HUES64 (cell line): ENCODE data around the gene SEMA4D.

ENCODE experiments used
- H3K27ac ChIP-seq: 2 replicates; pipeline ENCODE4 v1.7.0; 2013; ENCODE audit warnings: low read depth, low read length, inconsistent platforms
- H3K27me3 ChIP-seq: 2 replicates; pipeline ENCODE4 v1.6.1; 2013; ENCODE audit warnings: mild to moderate bottlenecking, low read length; ENCODE audit not compliant: insufficient read depth
- H3K36me3 ChIP-seq: 2 replicates; pipeline ENCODE4 v1.6.1; 2013; ENCODE audit warnings: mild to moderate bottlenecking, low read length; ENCODE audit not compliant: insufficient read depth
- H3K4me1 ChIP-seq: 2 replicates; pipeline ENCODE4 v1.6.1; 2013; ENCODE audit warnings: mild to moderate bottlenecking, low read length, moderate library complexity; ENCODE audit not compliant: insufficient read depth
- H3K4me3 ChIP-seq: 2 replicates; pipeline ENCODE4 v1.5.1; 2013; ENCODE audit warnings: mild to moderate bottlenecking, low read length, moderate library complexity
- H3K9ac ChIP-seq: 2 replicates; pipeline ENCODE4 v1.6.1; 2013; ENCODE audit warnings: mild to moderate bottlenecking, low read depth, low read length
- H3K9me3 ChIP-seq: 2 replicates; pipeline ENCODE4 v1.6.1; 2013; ENCODE audit warnings: low read depth, low read length; ENCODE audit not compliant: insufficient read depth
- WGBS: fragments of 150-250, 120-280 bp; methylation state at CpG from one replicate; pipeline ENCODE4 v1.1.7; 2013; ENCODE audit warnings: missing lambda C conversion rate; 5-methylcytosine and 5-hydroxymethylcytosine counted together

SEMA4D gene

DNA sequence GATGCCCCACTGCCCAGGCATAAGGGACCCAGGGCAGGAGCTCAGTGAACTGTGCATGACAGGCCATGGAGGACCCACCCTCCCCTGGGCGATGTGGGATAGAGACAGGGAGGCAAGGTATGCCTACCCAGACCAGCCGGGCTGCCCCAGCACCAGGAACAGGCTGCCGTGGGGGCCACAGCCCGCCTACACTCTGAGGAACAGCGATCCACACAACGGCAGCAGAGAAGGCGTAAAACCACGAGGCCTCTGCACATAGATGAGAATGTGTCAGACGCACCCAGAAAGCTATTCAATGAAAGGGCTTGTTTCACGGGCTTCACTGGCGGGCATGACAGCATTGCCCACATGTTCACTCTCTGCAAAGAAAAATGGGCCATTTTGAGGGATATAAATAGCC lies 49.5 kb downstream of the SEMA4D start:
- Histone ChIP-seq H3K4me1 (no peaks in the 10 kb centered on the region), H3K27ac (no peak overlapping the region), H3K9me3 (no peaks in the 10 kb centered on the region), H3K4me3 (no peak overlapping the region), H3K9ac (no peak overlapping the region), H3K27me3 (no peaks in the 10 kb centered on the region), H3K36me3 (no peaks in the 10 kb centered on the region; the same call in 1 of the 2 replicates)
- 85% methylated on average over 11 of the region's 11 CpGs for WGBS

DNA sequence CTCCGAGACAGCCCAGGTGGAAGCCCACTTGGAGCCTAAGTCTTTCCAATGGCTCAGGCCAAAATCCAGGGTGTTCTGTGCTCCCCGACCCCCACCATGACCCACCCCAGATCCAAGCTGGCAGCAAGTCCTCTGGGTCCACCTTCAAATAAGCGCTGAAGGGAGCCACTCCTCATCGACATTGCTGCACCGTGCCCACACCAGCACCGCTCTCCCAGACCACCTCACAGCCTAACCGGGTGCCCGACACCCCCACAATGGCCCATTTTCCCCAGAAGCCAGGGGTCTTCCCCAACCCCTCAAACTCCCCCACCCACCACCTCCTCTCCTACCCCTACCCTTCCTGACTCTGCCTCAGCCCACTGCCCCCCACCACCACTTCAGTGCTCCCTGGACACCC lies 50.5 kb downstream of the SEMA4D start:
- H3K4me3 ChIP-seq: no peak overlapping the region
- H3K27me3 ChIP-seq: no peaks in the 10 kb centered on the region
- H3K4me1 ChIP-seq: no peaks in the 10 kb centered on the region
- 94% methylated on average over 8 of the region's 8 CpGs for WGBS
- no peak overlapping the region for H3K9ac ChIP-seq
- H3K9me3 ChIP-seq: no peaks in the 10 kb centered on the region
- no peak overlapping the region for H3K27ac ChIP-seq
- no peaks in the 10 kb centered on the region; the same call in 1 of the 2 replicates for H3K36me3 ChIP-seq

DNA sequence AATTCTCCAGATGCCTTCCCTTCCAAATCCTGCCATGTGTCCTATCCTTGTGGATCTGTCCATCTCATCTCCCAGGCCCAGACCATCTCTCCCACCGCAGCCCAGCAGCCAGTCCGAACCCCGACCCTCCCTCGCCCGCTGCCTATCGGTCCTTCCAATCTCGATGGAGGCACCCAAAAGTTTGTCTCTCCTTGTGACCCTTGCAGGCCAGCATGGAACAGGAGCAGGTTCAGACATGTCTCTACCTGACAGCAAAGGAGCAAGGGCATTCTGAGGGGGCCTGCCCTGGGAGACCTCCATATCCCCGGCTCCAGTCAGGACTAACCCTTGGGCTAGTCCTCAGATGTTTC lies 51.0 kb downstream of the SEMA4D start:
- H3K4me1 ChIP-seq: no peaks in the 10 kb centered on the region
- no peak overlapping the region for H3K27ac ChIP-seq
- H3K9ac ChIP-seq: no peak overlapping the region
- H3K27me3 ChIP-seq: no peaks in the 10 kb centered on the region
- H3K9me3 ChIP-seq: no peaks in the 10 kb centered on the region
- H3K36me3 ChIP-seq: no peaks in the 10 kb centered on the region; the same call in 1 of the 2 replicates
- WGBS: 90% methylated on average over 8 of the region's 8 CpGs
- no peak overlapping the region for H3K4me3 ChIP-seq

DNA sequence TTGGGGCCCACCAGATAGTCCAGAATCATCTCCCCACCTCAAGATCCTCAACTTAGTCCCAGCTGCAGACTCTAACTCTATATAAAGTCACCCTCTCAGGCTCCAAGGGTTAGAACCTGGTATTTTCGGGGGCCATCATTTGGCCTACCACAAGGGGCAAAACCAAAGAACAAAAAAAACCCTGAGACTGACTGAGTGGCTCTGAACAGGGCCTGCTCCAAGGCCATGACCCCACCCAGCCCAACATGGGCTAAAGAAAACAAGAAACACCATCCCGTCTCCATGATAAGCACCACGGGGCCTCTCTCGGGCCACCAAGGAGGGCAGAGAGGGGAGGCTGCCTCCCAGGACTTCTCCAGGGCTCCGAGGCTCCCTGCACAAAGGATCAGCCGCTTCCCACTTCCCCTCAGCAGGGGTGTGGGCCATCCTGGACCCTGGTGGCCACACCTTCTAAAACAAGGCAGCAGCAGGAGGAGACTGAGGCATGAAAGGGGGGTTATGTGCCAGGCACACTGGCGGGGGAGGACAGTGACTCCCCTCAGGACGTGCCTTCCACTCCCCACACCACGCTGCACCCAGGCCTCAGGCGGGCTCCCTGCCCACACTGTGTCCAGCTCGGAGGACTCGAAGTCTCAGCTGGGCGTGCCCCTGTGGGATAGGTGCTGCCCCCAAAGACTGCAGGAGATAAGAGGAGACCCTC lies 51.5 kb downstream of the SEMA4D start:
- Histone ChIP-seq H3K4me3 (no peak overlapping the region), H3K9me3 (no peaks in the 10 kb centered on the region), H3K36me3 (no peaks in the 10 kb centered on the region; the same call in 1 of the 2 replicates), H3K27me3 (no peaks in the 10 kb centered on the region), H3K27ac (no peak overlapping the region), H3K4me1 (no peaks in the 10 kb centered on the region), H3K9ac (no peak overlapping the region)
- WGBS: 90% methylated on average over 13 of the region's 13 CpGs

DNA sequence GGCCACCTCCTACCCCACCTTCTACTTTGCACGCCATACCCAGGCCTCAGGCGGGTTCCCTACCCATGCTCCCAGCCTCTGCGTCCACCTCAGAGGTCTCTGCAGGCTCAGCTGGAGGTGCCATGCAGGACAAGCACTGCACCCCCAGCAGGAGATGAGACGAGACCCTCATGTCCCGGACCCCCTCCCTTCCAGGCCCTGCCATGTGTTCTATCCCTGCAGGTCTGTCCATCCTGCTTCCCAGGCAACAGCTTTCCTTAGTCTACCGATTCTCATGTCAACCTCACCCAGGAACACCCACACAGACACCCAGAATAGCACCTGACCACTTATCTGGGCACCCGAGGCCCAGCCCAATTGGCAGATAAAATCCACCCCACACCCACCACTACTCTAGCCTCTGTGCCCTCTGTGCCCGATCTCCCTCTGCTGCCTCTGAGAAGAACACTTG lies 52.1 kb downstream of the SEMA4D start:
- Histone ChIP-seq H3K36me3 (no peaks in the 10 kb centered on the region; the same call in 1 of the 2 replicates), H3K9ac (no peak overlapping the region), H3K27ac (no peak overlapping the region), H3K27me3 (no peaks in the 10 kb centered on the region), H3K4me1 (no peaks in the 10 kb centered on the region), H3K9me3 (no peaks in the 10 kb centered on the region), H3K4me3 (no peak overlapping the region)
- WGBS: 90% methylated on average over 8 of the region's 8 CpGs

DNA sequence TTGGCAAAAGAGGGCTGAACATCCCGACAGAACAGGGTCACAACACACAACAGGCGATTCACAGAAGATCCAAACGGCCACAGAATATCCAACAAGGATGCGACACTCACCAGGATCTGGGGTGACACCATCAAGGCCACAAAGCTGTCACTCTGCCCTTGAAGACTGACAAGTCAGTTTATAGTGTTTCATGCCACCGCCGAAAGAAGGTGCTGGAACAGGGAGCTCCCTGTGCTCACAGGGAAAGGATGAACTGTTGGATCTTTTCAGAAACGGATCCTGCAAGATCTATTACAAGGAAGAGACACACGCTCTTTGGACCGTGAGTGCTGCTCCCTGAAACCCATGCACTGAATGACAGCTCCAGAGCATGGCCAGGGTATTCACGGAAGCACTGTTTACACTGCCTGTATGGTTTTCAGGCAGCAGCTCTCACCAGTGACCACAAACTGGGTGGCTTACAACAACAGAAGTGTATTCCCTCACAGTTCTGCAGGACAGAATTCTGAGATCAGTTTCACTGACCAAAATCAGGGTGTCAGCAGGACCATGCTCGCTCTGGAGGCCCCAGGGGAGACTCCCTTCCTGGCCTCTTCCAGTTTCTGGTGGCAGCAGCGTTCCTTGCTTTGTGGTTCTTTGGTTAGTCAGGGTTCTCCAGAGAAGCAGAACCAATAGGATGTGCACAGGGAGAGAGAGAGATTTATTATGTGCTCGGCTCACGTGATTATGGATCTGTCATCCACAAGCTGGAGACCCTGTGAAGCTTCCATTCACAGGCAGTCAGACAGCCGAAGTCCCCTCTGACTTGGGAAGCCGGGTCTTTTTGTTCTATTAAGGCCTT lies 52.8 kb downstream of the SEMA4D start:
- H3K27me3 ChIP-seq: no peaks in the 10 kb centered on the region

DNA sequence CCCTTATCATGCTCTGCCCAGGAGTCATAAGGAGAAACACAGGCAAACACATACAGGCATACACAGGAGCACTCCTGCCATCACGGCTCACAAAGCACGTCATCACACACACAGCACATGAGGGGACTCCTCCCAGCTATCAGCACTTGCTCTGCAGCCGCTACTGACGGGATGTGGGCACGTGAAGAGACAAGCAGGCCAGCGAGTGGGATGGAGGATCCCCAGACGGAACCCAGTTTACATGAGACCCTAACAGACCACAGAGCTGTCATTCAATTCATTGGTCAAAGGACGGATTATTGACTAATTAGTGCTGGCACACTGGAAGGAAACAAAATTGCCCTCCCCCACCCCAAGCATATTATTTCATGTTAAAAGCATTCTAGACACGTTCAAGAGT lies 53.6 kb downstream of the SEMA4D start:
- H3K36me3 ChIP-seq: no peaks in the 10 kb centered on the region; the same call in 1 of the 2 replicates
- H3K27ac ChIP-seq: no peak overlapping the region
- H3K9ac ChIP-seq: no peak overlapping the region
- H3K27me3 ChIP-seq: no peaks in the 10 kb centered on the region
- H3K4me3 ChIP-seq: no peak overlapping the region
- 89% methylated on average over 9 of the region's 9 CpGs for WGBS
- H3K9me3 ChIP-seq: no peaks in the 10 kb centered on the region
- H3K4me1 ChIP-seq: no peaks in the 10 kb centered on the region

More for the DNA sequence above, 52.8 kb downstream of the SEMA4D start:
- no peak overlapping the region for H3K9ac ChIP-seq
- no peak overlapping the region for H3K27ac ChIP-seq
- H3K9me3 ChIP-seq: no peaks in the 10 kb centered on the region
- H3K4me1 ChIP-seq: no peaks in the 10 kb centered on the region
- whole genome bisulfite sequencing: 90% methylated on average over 16 of the region's 16 CpGs
- no peaks in the 10 kb centered on the region; the same call in 1 of the 2 replicates for H3K36me3 ChIP-seq
- H3K4me3 ChIP-seq: no peak overlapping the region

DNA sequence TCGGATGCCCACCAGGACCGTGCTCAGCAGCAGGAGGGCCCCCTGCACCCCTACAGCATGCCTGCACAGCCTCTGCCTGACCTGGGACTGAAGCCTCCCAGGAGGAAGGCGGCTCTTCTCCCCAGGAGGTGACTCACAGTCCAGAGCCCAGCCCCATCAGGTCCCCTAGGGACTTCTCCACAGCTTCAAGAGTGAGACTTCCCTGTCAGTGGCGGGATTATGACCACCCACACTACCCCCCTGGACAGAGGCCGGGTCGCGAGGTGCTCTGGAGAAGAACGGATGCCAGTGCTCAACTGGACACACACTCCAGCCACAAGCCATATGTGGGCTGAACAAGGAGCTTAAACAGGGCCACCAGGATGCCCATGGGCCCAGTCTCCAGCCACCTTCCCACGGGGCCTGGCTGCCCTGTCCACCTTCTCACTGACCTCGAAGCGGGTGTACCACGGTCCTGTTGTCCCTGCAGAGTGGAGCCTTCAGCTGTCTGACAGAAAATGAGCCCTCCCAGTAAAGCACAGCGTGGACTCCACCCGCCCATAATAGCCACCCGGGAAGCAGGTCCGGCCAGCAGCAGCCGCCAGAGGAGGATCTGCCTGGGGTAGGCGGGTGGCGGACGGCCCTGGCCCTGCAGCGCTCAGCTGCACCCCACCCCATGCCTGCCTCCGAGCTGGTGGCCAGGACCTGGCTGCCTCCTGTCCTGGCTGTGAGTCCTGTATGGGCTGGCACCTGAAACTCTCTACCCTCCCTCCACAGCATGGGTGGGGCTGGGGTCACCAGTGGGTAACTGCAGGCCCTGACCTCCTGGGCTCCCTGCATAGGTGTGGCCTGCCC lies 54.7 kb downstream of the SEMA4D start:
- 90% methylated on average over 22 of the region's 22 CpGs for WGBS
- no peaks in the 10 kb centered on the region for H3K4me1 ChIP-seq
- H3K9ac ChIP-seq: no peak overlapping the region
- H3K9me3 ChIP-seq: no peaks in the 10 kb centered on the region
- no peaks in the 10 kb centered on the region for H3K27me3 ChIP-seq
- no peak overlapping the region for H3K27ac ChIP-seq
- no peak overlapping the region for H3K4me3 ChIP-seq
- no peaks in the 10 kb centered on the region for H3K36me3 ChIP-seq

DNA sequence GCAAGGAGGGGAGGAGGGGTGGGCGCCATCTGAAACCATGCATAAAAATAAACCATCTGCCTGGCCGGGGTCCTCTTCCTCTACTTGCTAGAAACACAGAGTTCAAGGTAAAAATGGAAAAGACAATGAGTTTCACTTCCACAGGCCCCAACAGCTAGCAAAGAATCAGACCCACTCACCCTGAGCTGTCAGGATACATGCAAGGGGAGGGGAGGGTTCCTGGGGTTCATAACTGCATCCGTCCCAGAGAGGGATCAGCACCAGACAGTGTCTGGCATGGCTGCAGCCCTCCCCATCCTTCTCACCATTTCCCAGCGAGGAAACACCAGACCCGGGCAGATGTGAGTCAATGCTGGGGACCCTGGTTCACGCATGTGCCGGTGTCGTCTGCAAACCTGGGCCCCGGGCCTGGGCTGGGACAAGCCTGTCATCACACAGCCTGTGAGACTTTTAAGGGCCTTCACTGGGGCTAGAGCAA lies 55.4 kb downstream of the SEMA4D start:
- Histone ChIP-seq H3K9ac (no peak overlapping the region), H3K4me1 (no peaks in the 10 kb centered on the region), H3K36me3 (no peaks in the 10 kb centered on the region), H3K4me3 (no peak overlapping the region), H3K27ac (no peak overlapping the region), H3K9me3 (no peaks in the 10 kb centered on the region), H3K27me3 (no peaks in the 10 kb centered on the region)
- 92% methylated on average over 8 of the region's 9 CpGs for WGBS

DNA sequence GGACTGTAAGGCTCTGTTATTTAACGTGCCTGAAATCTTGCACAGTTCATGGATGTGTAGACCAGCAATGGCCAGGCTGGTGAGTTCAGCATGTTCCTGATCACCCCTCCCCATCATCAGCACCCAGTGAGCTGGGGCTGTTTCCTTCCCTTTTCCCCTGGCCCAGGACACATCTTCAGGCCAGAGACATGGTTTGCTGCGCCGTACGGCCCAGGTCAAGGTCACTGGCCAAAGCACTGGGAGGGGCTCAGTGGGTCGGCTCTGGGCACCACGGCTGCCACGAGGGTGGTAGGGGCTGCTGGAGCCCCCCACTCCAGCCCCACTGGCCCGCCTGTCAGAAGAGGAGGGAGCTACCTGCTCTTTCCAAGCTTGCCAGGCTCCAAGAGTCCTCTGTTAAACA lies 55.9 kb downstream of the SEMA4D start:
- H3K27me3 ChIP-seq: no peaks in the 10 kb centered on the region
- 89% methylated on average over 8 of the region's 8 CpGs for WGBS
- peaks cover 1% of the 10 kb centered on the region for H3K4me1 ChIP-seq
- no peak overlapping the region for H3K4me3 ChIP-seq
- H3K9me3 ChIP-seq: no peaks in the 10 kb centered on the region
- no peak overlapping the region for H3K27ac ChIP-seq
- no peak overlapping the region for H3K9ac ChIP-seq
- no peaks in the 10 kb centered on the region for H3K36me3 ChIP-seq

DNA sequence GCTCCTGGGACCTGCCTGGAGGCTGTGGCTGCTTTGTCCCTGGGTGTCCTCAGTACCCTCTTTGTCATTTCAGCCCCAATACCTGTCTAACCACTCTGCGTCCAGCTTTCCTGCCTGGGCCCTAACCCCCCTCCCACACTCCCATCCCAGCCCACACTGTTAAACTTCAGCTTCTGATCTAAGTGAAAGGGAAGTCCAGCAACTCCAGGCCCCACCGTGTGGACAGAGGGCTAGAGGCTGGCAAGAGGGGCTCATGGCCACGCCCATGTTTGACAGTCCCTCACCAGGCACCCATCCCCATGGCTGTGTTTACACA lies 56.3 kb downstream of the SEMA4D start:
- Histone ChIP-seq H3K4me1 (peaks cover 5% of the 10 kb centered on the region), H3K36me3 (no peaks in the 10 kb centered on the region), H3K4me3 (no peak overlapping the region), H3K9ac (no peak overlapping the region), H3K27me3 (no peaks in the 10 kb centered on the region), H3K27ac (no peak overlapping the region), H3K9me3 (no peaks in the 10 kb centered on the region)
- 83% methylated on average over 3 of the region's 3 CpGs for WGBS
